ENCODE measurements around the gene PEX5. TPM values are rescaled to one million over a fixed set of nuclear protein-coding genes. Genes with fewer than 3 reads are reported as not detected.

Gene PEX5
- total RNA-seq, 2 donors from 2014 or later, result 73.5 to 106 TPM

GRCh38 chr12:7154901-7155470 is 34.5 kb upstream of the PEX5 start:
- H3K4me1 ChIP-seq (ENCODE audit: control insufficient read depth, insufficient read depth, low read length), result no peaks in the 10 kb centered on the region
- DNase-seq, result no peak
- H3K4me3 Mint-ChIP-seq, result no peak overlapping the region
- no peaks in the 10 kb centered on the region for H3K9me3 Mint-ChIP-seq
- WGBS, 2 experiments (ENCODE audit: insufficient coverage in 1 of 2, insufficient read length in 1 of 2), result 93% methylated on average over 8 to 12 of the region's 12 CpGs
- H3K27ac ChIP-seq (ENCODE audit: low read depth, low read length), result no peak overlapping the region
- H3K27me3 ChIP-seq (ENCODE audit: control insufficient read depth, insufficient read depth, low read length, poor library complexity, severe bottlenecking), result no peaks in the 10 kb centered on the region
- peaks cover 63% of the 10 kb centered on the region for H3K36me3 Mint-ChIP-seq (ENCODE audit: low read depth)
- no peaks in the 10 kb centered on the region for H3K9me3 ChIP-seq (ENCODE audit: control insufficient read depth, low read length)
- TF ChIP-seq CTCF (conservative IDR thresholded peaks at IDR 0.05), result no peak
- no peaks in the 10 kb centered on the region for H3K27me3 Mint-ChIP-seq (ENCODE audit: insufficient read depth)
- peaks cover 43% of the 10 kb centered on the region for H3K36me3 ChIP-seq (ENCODE audit: control insufficient read depth, insufficient read depth, low read length)
- no peak overlapping the region for H3K9ac ChIP-seq (ENCODE audit: extremely low read depth, low read length, poor library complexity, severe bottlenecking)
- H3K4me3 ChIP-seq (ENCODE audit: low read length), result no peak overlapping the region
- no peaks in the 10 kb centered on the region for H3K4me1 Mint-ChIP-seq
- no peak overlapping the region for H3K27ac Mint-ChIP-seq

GRCh38 chr12:7155471-7156034 is 33.9 kb upstream of the PEX5 start:
- Mint-ChIP-seq H3K4me1 (no peaks in the 10 kb centered on the region), H3K27me3 (ENCODE audit: insufficient read depth) (peaks cover 2% of the 10 kb centered on the region), H3K27ac (no peak overlapping the region), H3K9me3 (no peaks in the 10 kb centered on the region), H3K4me3 (no peak overlapping the region), H3K36me3 (ENCODE audit: low read depth) (peaks cover 57% of the 10 kb centered on the region)
- WGBS, 2 experiments (ENCODE audit: insufficient coverage in 1 of 2, insufficient read length in 1 of 2), result 91 to 100% methylated on average over 1 to 8 of the region's 8 CpGs
- DNase-seq, result peak; percentile 45
- H3K4me3 ChIP-seq (ENCODE audit: low read length), result no peak overlapping the region
- no peak overlapping the region for H3K9ac ChIP-seq (ENCODE audit: extremely low read depth, low read length, poor library complexity, severe bottlenecking)
- H3K27me3 ChIP-seq (ENCODE audit: control insufficient read depth, insufficient read depth, low read length, poor library complexity, severe bottlenecking), result no peaks in the 10 kb centered on the region
- peaks cover 38% of the 10 kb centered on the region for H3K36me3 ChIP-seq (ENCODE audit: control insufficient read depth, insufficient read depth, low read length)
- no peaks in the 10 kb centered on the region for H3K9me3 ChIP-seq (ENCODE audit: control insufficient read depth, low read length)
- TF ChIP-seq CTCF (conservative IDR thresholded peaks at IDR 0.05), result no peak
- H3K4me1 ChIP-seq (ENCODE audit: control insufficient read depth, insufficient read depth, low read length), result no peaks in the 10 kb centered on the region
- H3K27ac ChIP-seq (ENCODE audit: low read depth, low read length), result no peak overlapping the region

- Mint-ChIP-seq H3K27me3 (ENCODE audit: insufficient read depth) (peaks cover 10% of the 10 kb centered on the region), H3K4me1 (no peaks in the 10 kb centered on the region), H3K27ac (no peak overlapping the region), H3K4me3 (no peak overlapping the region), H3K36me3 (ENCODE audit: low read depth) (peaks cover 50% of the 10 kb centered on the region), H3K9me3 (no peaks in the 10 kb centered on the region)
- Histone ChIP-seq H3K4me3 (ENCODE audit: low read length) (no peak overlapping the region), H3K27me3 (ENCODE audit: control insufficient read depth, insufficient read depth, low read length, poor library complexity, severe bottlenecking) (no peaks in the 10 kb centered on the region), H3K4me1 (ENCODE audit: control insufficient read depth, insufficient read depth, low read length) (no peaks in the 10 kb centered on the region), H3K9ac (ENCODE audit: extremely low read depth, low read length, poor library complexity, severe bottlenecking) (no peak overlapping the region), H3K36me3 (ENCODE audit: control insufficient read depth, insufficient read depth, low read length) (peaks cover 29% of the 10 kb centered on the region), H3K9me3 (ENCODE audit: control insufficient read depth, low read length) (no peaks in the 10 kb centered on the region), H3K27ac (ENCODE audit: low read depth, low read length) (no peak overlapping the region)
- 90% methylated on average over 8 to 24 of the region's 24 CpGs for WGBS, 2 experiments (ENCODE audit: insufficient coverage in 1 of 2, insufficient read length in 1 of 2)
- DNase-seq, result no peak
- TF ChIP-seq CTCF (conservative IDR thresholded peaks at IDR 0.05), result no peak
Measured at GRCh38 chr12:7156259-7157197, 33.0 kb upstream of the PEX5 start.

Data from endodermal cell (in vitro differentiated cells).